SK-N-SH treated with all-trans-retinoic acid at 6 μM for 48 hours (cell line): ENCODE measurements around the gene SMIM24.

Experiments used
- ATAC-seq: fragments of 200-7000 bp; cut with Tn5 transposase; 3 replicates; pipeline ENCODE4 v1.9.1; 2020; ENCODE audit warnings: mild to moderate bottlenecking, moderate library complexity
- ARNTL ChIP-seq: fragments of 450-650 bp; formaldehyde crosslinking; IDR thresholded peaks from 2 replicates; pipeline ENCODE4 v1.5.0; 2020; ENCODE audit warnings: low read depth, mild to moderate bottlenecking, moderate library complexity, borderline replicate concordance
- ESRRG ChIP-seq: fragments of 250-450 bp; sonication (Bioruptor Pico); IDR thresholded peaks from 2 replicates; pipeline ENCODE4 v1.6.1; 2021; ENCODE audit warnings: mild to moderate bottlenecking
- GLIS3 ChIP-seq: fragments of 250-450 bp; sonication (Bioruptor Pico); IDR thresholded peaks from 2 replicates; pipeline ENCODE4 v1.5.0; 2020; ENCODE audit warnings: mild to moderate bottlenecking, moderate library complexity
- ISL1 ChIP-seq: fragments of 250-450 bp; sonication (Bioruptor Pico); IDR thresholded peaks from 2 replicates; pipeline ENCODE4 v2.1.2; 2022; ENCODE audit warnings: mild to moderate bottlenecking, moderate library complexity
- PPARA ChIP-seq: fragments of 250-450 bp; sonication (Bioruptor Pico); IDR thresholded peaks from 2 replicates; pipeline ENCODE4 v1.5.0; 2020; ENCODE audit warnings: mild to moderate bottlenecking, borderline replicate concordance
- RARB ChIP-seq: fragments of 250-450 bp; sonication (Bioruptor Pico); IDR thresholded peaks from 2 replicates; pipeline ENCODE4 v1.8.0; 2021; ENCODE audit warnings: mild to moderate bottlenecking, moderate library complexity
- SNAI2 ChIP-seq: fragments of 250-450 bp; sonication (Bioruptor Pico); IDR thresholded peaks from 2 replicates; pipeline ENCODE4 v1.5.0; 2020; ENCODE audit warnings: mild to moderate bottlenecking, moderate library complexity
- TOX ChIP-seq: fragments of 250-450 bp; sonication (Bioruptor Pico); IDR thresholded peaks from 2 replicates; pipeline ENCODE4 v1.8.0; 2021; ENCODE audit warnings: mild to moderate bottlenecking, moderate library complexity, borderline replicate concordance
- ZC3H10 ChIP-seq: fragments of 250-450 bp; sonication (Bioruptor Pico); IDR thresholded peaks from 2 replicates; pipeline ENCODE4 v1.5.1; 2021; ENCODE audit warnings: mild to moderate bottlenecking, moderate library complexity
- ZFP3 ChIP-seq: fragments of 250-450 bp; sonication (Bioruptor Pico); IDR thresholded peaks from 2 replicates; pipeline ENCODE4 v1.5.0; 2020; ENCODE audit warnings: mild to moderate bottlenecking, moderate library complexity
- ZFP30 ChIP-seq: fragments of 450-650 bp; formaldehyde crosslinking; IDR thresholded peaks from 2 replicates; pipeline ENCODE4 v1.5.0; 2022; ENCODE audit warnings: mild to moderate bottlenecking, moderate library complexity
- ZNF8 ChIP-seq: fragments of 450-650 bp; formaldehyde crosslinking; IDR thresholded peaks from 2 replicates; pipeline ENCODE4 v1.5.0; 2020; ENCODE audit warnings: mild to moderate bottlenecking, moderate library complexity
- TF ChIP-seq, protein P1 (sequence below): fragments of 250-450 bp; sonication (Bioruptor Pico); IDR thresholded peaks from 2 replicates; pipeline ENCODE4 v1.8.0; 2021; ENCODE audit warnings: low read depth, mild to moderate bottlenecking, moderate library complexity, borderline replicate concordance
- TF ChIP-seq, protein P2 (sequence below): fragments of 250-450 bp; sonication (Bioruptor Pico); IDR thresholded peaks from 2 replicates; pipeline ENCODE4 v1.5.0; 2020; ENCODE audit warnings: mild to moderate bottlenecking, moderate library complexity
- TF ChIP-seq, protein P3 (sequence below): fragments of 250-450 bp; sonication (Bioruptor Pico); IDR thresholded peaks from 2 replicates; pipeline ENCODE4 v1.5.1; 2021; ENCODE audit warnings: mild to moderate bottlenecking, moderate library complexity
- TF ChIP-seq, protein P4 (sequence below): fragments of 250-450 bp; sonication (Bioruptor Pico); IDR thresholded peaks from 2 replicates; pipeline ENCODE4 v1.8.0; 2020; ENCODE audit warnings: mild to moderate bottlenecking, moderate library complexity, borderline replicate concordance
- TF ChIP-seq, protein P5 (sequence below): fragments of 250-450 bp; sonication (Bioruptor Pico); IDR thresholded peaks from 2 replicates; pipeline ENCODE4 v1.5.1; 2020; ENCODE audit warnings: low read depth, mild to moderate bottlenecking, moderate library complexity

SMIM24 gene

DNA sequence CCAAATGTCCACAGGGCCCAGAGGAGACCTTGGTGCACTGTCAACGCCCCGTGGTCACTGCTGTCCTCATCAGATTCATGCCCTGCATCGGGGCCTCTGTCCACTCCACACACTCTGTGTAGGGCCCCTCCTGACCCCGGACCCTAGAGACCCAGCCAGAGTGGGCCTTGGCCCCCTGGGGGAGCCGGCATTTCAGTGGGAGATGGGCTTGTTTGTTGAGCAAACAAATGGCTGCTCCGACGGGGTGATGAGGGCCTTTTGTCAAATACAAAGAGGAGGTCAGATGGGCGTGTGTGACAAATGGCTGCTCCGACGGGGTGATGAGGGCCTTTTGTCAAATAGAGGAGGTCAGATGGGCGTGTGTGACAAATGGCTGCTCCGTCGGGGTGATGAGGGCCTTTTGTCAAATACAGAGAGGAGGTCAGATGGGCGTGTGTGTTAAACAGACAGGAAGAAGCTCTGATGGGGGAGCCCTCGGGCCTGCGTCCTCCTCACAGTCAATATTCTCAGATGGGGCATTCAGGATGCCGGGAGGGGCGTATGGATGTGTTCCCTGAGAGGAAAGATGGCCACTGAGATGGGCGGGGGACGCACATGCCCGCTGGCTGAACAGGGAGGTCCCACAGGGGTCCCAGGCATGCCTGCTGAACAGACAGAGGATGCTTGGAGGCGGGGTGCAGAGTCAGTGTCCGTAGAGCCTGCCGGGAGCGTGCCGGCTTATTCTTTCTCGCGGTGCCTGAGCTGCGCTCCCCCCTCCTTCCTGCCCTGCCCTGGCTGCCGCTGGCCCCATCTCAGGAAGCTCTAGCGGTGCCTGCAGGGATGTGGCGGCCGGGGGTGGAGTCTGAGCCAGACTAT, 36.3 kb downstream of the SMIM24 start:
- TF ChIP-seq, protein P1, sequence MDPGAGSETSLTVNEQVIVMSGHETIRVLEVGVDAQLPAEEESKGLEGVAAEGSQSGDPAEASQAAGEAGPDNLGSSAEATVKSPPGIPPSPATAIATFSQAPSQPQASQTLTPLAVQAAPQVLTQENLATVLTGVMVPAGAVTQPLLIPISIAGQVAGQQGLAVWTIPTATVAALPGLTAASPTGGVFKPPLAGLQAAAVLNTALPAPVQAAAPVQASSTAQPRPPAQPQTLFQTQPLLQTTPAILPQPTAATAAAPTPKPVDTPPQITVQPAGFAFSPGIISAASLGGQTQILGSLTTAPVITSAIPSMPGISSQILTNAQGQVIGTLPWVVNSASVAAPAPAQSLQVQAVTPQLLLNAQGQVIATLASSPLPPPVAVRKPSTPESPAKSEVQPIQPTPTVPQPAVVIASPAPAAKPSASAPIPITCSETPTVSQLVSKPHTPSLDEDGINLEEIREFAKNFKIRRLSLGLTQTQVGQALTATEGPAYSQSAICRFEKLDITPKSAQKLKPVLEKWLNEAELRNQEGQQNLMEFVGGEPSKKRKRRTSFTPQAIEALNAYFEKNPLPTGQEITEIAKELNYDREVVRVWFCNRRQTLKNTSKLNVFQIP (CRISPR knock-in tag): no peak
- TF ChIP-seq RARB: no peak
- no peak for TF ChIP-seq GLIS3 (CRISPR knock-in tag)
- ATAC-seq: no peak; the same call in 1 of the 3 replicates

DNA sequence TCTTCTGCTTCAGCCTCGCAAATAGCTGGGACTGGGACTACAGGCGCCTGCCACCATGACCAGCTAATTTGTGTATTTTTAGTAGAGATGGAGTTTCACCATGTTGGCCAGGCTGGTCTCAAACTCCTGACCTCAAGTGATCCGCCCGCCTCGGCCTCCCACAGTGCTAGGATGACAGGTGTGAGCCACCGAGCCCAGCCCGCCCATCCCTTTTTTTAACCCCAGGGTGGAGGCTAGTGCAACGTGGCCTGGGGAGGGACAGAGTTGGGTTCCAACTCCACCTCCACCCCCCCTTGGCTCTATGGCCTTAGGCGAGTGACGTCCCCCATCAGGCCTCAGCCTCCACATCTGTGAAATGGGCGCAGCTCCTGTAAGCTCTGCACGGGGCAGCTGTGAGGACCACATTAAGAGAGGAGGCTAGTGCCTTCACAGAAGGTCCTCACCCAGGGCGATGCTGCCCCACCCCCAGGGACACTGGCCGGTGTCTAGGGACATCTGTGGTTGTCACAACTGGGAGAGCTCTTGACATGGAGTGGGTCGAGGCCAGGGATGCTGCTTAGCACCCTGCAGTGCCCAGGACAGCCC, 37.7 kb downstream of the SMIM24 start:
- no peak for TF ChIP-seq ZFP30
- no peak for TF ChIP-seq ZNF8 (CRISPR knock-in tag)
- TF ChIP-seq PPARA (CRISPR knock-in tag): no peak
- no peak for TF ChIP-seq TOX (CRISPR knock-in tag)
- no peak for TF ChIP-seq ISL1 (CRISPR knock-in tag)
- no peak for TF ChIP-seq ZC3H10 (CRISPR knock-in tag)
- no peak for TF ChIP-seq ESRRG
- no peak for ATAC-seq

DNA sequence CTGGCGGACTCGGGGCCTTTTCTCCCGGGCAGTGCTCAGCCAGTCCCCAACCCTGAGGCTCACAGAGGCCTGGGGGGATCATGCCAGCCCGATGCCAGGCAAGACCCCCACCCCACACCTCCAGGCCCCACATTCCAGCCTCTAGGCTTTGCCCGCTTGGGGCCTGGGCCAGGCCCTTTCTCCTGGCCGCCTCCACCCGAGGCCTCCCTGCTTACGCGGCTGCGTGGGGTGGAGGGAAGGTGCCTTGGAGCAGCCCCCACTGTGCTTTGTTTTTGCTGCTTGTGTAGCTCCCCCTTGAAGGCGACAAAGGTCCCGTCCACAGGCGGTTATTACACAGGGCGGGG, 38.4 kb downstream of the SMIM24 start:
- TF ChIP-seq, protein P2, sequence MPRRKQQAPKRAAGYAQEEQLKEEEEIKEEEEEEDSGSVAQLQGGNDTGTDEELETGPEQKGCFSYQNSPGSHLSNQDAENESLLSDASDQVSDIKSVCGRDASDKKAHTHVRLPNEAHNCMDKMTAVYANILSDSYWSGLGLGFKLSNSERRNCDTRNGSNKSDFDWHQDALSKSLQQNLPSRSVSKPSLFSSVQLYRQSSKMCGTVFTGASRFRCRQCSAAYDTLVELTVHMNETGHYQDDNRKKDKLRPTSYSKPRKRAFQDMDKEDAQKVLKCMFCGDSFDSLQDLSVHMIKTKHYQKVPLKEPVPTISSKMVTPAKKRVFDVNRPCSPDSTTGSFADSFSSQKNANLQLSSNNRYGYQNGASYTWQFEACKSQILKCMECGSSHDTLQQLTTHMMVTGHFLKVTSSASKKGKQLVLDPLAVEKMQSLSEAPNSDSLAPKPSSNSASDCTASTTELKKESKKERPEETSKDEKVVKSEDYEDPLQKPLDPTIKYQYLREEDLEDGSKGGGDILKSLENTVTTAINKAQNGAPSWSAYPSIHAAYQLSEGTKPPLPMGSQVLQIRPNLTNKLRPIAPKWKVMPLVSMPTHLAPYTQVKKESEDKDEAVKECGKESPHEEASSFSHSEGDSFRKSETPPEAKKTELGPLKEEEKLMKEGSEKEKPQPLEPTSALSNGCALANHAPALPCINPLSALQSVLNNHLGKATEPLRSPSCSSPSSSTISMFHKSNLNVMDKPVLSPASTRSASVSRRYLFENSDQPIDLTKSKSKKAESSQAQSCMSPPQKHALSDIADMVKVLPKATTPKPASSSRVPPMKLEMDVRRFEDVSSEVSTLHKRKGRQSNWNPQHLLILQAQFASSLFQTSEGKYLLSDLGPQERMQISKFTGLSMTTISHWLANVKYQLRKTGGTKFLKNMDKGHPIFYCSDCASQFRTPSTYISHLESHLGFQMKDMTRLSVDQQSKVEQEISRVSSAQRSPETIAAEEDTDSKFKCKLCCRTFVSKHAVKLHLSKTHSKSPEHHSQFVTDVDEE: peak; percentile 29; the same call in 1 of the 2 replicates
- TF ChIP-seq RARB: no peak
- 0 out of 2 replicates have a peak, but pooled peaks have one; percentile 64 for TF ChIP-seq GLIS3 (CRISPR knock-in tag)
- TF ChIP-seq, protein P3, sequence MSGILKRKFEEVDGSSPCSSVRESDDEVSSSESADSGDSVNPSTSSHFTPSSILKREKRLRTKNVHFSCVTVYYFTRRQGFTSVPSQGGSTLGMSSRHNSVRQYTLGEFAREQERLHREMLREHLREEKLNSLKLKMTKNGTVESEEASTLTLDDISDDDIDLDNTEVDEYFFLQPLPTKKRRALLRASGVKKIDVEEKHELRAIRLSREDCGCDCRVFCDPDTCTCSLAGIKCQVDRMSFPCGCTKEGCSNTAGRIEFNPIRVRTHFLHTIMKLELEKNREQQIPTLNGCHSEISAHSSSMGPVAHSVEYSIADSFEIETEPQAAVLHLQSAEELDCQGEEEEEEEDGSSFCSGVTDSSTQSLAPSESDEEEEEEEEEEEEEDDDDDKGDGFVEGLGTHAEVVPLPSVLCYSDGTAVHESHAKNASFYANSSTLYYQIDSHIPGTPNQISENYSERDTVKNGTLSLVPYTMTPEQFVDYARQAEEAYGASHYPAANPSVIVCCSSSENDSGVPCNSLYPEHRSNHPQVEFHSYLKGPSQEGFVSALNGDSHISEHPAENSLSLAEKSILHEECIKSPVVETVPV: no peak
- no peak for TF ChIP-seq PPARA (CRISPR knock-in tag)
- peak; percentile 14; the same call in 1 of the 3 replicates for ATAC-seq

DNA sequence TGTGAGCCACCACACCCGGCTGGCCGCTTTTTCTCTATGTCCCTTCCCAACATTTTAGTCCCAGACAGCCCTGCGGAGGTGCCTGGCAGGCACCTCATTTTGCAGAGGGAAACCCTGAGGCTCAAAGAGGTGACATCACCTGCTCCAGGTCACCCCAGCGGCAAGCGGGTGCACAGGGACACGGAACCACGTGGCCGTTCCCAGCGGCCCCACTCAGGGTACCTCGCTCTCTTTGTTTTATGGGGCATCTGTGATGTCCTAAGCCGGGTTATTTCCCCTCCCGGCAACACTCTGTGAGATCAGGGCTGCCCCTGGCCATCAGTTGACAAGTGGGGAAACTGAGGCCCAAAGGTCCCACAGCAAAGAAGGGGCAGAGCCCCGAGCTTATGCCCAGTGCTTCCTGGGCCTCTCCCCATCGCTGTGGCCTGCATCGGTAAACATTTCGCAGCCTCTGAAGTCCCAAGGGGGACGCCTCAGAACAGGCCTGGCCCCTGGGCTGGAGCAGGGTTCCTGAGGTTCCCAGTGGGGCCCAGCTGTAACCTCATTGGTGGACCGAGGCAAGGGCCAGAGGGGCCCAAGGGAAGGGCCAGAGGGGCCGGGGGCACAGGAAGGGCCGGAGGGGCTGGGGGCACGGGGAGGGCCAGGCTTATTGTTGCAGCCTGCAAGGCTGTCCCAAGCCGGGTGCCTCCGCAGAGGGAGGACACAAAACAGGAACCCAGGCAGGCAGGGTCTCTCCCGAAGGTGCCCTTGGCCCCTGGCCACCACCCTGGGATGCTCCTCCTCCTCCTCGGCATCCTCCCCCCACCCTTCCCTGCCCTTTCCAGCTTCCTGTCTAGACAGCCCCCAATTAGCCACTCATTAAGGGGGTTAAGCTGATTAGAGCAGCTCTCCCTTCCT, 39.0 kb downstream of the SMIM24 start:
- peak; percentile 24; the same call in 1 of the 3 replicates for ATAC-seq
- TF ChIP-seq SNAI2 (CRISPR knock-in tag): no peak
- TF ChIP-seq ZC3H10 (CRISPR knock-in tag): no peak
- TF ChIP-seq, protein P4, sequence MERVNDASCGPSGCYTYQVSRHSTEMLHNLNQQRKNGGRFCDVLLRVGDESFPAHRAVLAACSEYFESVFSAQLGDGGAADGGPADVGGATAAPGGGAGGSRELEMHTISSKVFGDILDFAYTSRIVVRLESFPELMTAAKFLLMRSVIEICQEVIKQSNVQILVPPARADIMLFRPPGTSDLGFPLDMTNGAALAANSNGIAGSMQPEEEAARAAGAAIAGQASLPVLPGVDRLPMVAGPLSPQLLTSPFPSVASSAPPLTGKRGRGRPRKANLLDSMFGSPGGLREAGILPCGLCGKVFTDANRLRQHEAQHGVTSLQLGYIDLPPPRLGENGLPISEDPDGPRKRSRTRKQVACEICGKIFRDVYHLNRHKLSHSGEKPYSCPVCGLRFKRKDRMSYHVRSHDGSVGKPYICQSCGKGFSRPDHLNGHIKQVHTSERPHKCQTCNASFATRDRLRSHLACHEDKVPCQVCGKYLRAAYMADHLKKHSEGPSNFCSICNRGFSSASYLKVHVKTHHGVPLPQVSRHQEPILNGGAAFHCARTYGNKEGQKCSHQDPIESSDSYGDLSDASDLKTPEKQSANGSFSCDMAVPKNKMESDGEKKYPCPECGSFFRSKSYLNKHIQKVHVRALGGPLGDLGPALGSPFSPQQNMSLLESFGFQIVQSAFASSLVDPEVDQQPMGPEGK (CRISPR knock-in tag): peak; percentile 56; the same call in 1 of the 2 replicates
- no peak for TF ChIP-seq ARNTL (CRISPR knock-in tag)
- TF ChIP-seq ZFP3 (CRISPR knock-in tag): no peak
- no peak for TF ChIP-seq GLIS3 (CRISPR knock-in tag)
- TF ChIP-seq, protein P5, sequence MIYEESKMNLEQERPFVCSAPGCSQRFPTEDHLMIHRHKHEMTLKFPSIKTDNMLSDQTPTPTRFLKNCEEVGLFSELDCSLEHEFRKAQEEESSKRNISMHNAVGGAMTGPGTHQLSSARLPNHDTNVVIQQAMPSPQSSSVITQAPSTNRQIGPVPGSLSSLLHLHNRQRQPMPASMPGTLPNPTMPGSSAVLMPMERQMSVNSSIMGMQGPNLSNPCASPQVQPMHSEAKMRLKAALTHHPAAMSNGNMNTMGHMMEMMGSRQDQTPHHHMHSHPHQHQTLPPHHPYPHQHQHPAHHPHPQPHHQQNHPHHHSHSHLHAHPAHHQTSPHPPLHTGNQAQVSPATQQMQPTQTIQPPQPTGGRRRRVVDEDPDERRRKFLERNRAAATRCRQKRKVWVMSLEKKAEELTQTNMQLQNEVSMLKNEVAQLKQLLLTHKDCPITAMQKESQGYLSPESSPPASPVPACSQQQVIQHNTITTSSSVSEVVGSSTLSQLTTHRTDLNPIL (CRISPR knock-in tag): no peak
